HG02610 (cell line): ENCODE data around the gene LCN2.
"Not testable (repeated sequence)": the region's sequence is repeated elsewhere in the genome, so short reads cannot be mapped to it uniquely, and the experiment has no call there.

Experiments used
- ATAC-seq: cut with Tn5 transposase; IDR thresholded peaks from one replicate; pipeline ENCODE4 v1.9.1; 2021; ENCODE audit warnings: mild to moderate bottlenecking, moderate library complexity; ENCODE audit not compliant: unreplicated experiment

LCN2 gene

DNA sequence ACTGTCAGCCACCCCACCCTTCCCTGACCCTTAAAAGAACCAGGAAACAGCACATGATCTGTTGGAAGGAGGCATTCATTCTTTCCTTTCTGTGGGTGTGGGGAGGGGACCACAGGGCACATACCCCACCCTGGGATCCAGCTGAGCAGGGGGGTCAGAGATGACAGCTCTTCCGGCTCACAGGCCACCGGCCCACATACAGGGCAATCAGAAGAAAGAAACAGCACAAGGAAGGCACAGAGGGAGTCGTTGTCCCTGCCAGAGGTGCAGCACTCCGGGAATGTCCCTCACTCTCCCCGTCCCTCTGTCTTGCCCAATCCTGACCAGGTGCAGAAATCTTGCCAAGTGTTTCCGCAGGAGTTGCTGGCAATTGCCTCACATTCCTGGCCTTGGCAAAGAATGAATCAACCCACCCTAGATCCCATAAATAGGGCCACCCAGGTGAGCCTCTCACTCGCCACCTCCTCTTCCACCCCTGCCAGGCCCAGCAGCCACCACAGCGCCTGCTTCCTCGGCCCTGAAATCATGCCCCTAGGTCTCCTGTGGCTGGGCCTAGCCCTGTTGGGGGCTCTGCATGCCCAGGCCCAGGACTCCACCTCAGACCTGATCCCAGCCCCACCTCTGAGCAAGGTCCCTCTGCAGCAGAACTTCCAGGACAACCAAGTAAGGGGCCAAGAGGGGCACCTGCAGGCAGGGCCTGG lies at the start of gene LCN2:
Gene LCN2, plus strand, starts transcription at position 453 of the 701 bp plus-strand sequence. Its CDS starts 73 bp downstream, at position 526.
- no peak for ATAC-seq

DNA sequence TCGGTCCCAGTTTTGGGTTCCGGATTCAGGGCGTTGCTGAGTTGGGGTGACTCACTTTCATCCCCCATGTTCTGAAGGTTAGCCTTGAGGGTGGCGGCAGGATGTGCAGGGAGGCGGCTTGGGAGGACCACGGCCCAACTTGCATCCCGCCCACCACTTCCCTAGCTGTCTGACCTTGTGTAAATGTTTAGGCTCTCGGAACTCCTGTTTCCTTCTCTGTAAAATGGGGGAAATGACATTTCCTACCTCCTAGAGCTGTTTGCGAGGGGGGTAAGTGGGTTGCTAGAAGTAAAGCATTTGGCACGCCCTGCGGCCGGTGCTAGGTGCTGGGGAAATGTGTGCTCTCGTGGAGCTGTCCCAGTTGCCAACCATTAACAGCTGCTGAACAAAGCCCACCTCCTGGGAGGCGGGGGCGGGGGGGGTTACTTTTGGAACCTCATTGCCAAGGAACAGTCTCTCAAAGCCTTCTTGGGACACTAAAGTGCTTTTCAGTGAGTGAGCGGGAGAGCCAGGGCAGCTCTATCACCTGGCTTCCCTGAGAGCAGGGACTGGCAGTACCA lies 49.2 kb upstream of the LCN2 start:
- ATAC-seq = no peak

DNA sequence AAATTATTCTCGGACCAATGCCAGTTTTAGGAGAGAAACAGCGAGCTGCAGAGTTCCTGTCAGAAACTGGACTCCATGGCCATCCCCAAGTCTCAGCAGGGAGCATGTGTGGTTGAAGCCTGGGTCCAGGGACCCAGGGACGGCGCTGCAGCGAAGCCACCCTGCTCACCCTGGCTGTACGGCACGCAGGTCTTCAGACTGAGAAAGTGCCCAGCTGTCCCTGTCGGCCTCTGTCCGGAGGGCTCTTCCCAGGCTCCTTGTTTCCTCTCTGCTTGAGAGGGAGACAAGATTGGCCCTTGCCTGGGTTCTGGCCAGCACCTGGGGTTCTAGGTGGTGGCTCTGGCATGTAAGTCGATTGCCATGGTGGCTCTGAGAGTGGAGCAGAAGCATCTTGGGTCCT lies 48.7 kb upstream of the LCN2 start:
- no peak for ATAC-seq

DNA sequence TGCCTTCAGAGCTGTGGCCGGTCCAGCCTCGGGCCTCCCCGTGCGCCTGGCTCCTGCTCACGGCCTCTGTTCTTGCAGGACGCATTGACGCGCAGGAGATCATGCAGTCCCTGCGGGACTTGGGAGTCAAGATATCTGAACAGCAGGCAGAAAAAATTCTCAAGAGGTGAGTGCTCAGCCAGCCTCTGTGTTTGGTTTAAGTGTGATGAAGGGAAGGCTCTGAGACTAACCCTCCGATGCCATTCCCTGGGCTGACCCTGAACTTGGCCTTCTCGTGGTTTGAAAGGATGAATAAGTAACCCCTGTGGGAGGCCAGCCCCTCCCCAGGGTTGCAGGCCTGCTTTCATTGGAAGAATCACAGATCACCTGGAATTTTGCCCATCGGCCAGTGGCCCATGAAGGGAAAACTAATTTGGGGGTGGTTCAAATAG lies 48.0 kb upstream of the LCN2 start:
- no peak for ATAC-seq

DNA sequence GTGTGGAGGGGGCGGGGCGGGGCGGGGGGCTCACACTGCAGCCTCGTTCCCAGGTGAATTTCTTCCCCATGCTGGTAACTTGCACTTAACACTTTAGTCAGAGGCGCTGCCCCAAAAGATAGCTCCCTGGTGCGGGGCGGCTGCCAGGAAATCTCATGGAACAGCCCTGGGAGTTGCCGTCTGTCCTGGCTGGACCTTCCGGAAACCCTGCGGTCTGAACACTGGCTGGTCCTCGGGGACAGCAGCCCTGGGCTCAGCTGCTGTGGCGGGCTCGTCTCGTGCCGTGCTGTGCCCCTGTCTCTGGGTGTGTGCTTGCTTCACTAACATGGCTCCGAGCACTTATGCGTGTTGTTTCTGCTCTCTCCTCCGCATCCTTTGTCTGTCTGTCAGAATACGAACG lies 47.6 kb upstream of the LCN2 start:
- ATAC-seq = no peak

DNA sequence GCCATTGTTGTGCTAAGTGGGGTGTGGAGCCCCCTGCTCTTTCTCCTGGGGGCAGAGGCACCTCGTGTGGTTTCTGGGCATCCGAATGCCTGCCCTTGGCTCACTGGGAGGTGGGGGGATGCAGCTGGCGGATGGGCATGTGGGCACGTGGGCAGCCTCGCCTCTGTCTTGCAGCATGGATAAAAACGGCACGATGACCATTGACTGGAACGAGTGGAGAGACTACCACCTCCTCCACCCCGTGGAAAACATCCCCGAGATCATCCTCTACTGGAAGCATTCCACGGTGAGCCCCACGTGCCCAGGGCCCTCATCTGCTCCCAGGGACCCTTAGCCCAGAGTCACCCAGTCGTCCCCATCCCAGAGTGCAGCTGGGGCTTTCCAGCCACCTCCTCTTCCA lies 47.1 kb upstream of the LCN2 start:
- no peak for ATAC-seq

DNA sequence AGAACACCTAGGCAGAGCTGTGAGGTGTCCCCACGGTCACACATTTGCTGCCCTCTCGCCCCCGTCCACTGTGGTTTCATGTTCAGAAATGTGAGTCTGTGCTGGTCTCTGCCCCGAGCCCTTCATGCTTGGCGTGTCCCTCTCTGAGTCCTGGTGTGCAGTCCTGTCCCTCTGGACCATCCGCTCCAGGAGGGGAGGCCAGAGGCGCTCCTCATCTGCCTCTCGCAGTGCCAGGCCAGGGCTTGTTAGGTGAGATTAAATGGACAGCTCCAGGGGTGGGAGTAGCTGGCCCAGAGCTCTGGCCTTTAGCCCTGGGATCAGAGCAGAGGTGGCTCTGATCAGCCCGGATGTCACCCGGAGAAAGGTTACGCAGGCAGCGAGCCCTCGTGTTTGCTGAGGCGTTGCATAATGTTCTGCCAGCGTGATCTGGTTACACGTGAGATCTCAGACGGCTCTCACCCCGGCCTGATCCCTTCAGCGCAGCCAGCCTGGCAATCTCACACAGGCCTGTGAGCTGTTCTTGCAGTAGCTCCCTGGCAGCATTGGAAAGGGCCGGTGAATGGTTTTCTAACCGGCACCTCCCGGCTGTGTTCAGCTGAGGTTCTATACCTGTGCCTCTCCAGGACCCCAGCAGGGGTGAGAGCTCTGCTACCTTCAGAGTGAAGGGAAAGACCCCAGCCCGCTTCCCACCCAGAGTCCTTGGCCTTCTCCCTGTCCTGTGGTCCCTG lies 46.2 kb upstream of the LCN2 start:
- no peak for ATAC-seq

DNA sequence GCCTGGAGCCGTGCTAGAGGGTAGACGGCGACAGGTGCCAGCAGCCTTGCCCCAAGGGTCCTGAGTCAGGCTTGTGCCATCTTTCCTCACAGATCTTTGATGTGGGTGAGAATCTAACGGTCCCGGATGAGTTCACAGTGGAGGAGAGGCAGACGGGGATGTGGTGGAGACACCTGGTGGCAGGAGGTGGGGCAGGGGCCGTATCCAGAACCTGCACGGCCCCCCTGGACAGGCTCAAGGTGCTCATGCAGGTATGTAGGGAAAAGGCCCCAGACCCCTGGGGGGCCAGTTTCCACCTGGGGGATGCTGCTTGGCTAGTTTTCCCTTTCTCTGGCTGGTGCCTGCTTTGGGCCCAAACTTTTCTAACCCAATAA lies 45.7 kb upstream of the LCN2 start:
- ATAC-seq = no peak

DNA sequence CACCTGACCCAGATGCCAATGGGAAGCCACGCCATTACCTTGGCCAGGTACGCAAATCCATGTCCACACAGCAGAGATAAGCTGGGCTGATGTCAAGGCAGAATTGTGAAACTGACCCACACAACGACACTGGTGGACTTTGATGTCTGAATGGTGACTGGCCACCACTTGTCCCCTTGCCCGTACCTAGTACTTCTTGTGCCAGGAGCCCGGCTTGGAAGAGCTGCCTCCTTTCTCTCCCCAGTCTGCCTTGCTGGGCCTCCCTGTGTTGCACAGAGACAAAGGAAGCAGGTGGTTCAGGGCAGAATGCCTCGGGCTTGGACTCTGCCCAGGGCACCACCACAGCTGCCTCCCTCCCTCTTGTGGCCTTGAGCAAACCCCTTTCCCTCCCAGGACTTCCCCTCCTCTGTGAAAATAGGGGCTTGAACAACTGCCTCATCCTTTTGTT lies 45.1 kb upstream of the LCN2 start:
- ATAC-seq = no peak

DNA sequence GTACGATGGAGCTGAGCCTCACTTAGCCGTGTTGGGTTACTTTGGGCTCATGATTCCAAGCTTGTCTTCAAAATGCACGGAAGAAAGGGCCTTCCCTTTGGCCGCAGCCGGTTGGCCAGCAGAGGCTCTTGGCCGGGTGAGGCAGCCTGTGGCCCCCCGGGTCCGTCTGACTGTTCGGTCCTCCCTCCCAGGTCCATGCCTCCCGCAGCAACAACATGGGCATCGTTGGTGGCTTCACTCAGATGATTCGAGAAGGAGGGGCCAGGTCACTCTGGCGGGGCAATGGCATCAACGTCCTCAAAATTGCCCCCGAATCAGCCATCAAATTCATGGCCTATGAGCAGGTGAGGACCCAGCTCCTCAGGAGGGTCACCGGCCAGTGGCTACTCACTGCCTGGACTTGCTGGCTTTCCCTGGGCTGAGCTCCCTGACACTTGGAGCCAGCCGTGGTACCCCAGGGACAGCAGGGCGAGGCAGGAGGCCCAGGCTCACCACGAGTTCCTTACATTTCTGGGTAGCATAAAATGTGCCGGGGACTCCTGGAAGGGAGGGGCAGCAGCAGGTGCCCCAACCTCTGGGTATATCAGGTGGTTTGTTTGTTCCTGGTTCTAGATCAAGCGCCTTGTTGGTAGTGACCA lies 43.6 kb upstream of the LCN2 start:
- no peak for ATAC-seq

DNA sequence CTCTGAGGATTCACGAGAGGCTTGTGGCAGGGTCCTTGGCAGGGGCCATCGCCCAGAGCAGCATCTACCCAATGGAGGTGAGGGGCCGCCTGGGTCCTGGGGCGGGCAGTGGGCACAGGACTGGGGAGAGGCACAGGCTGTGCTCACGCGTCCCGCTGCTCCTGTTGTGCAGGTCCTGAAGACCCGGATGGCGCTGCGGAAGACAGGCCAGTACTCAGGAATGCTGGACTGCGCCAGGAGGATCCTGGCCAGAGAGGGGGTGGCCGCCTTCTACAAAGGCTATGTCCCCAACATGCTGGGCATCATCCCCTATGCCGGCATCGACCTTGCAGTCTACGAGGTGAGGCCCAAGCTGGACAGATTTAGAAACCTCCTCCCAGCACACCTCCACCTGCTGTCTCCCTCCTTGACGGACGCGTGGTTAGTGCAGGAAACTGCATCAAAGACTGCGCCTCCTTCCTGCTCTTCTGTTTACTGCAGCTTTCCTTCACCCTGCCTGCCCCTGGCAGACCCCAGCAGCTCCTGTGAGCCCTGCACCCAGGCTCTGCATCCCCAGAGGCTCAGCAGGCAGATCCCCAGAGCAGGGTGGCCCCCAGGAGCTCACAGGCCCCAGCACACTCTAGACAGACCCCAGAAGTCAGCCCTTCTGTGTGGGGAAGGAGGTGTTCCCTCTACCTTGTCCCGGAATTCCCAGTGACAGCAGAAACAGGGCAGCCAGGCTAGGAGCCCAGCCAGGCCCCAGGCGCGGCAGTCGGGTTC lies 42.9 kb upstream of the LCN2 start:
- ATAC-seq = no peak

DNA sequence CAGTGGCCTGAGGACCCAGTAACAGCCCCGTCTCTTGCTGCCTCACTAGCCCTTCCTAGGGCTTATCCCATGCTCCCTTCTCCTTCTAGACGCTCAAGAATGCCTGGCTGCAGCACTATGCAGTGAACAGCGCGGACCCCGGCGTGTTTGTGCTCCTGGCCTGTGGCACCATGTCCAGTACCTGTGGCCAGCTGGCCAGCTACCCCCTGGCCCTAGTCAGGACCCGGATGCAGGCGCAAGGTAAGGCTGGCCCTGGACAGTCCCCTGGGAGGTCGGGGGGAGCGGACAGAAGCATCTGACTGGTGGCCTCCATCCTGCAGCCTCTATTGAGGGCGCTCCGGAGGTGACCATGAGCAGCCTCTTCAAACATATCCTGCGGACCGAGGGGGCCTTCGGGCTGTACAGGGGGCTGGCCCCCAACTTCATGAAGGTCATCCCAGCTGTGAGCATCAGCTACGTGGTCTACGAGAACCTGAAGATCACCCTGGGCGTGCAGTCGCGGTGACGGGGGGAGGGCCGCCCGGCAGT lies 42.2 kb upstream of the LCN2 start:
- no peak for ATAC-seq

DNA sequence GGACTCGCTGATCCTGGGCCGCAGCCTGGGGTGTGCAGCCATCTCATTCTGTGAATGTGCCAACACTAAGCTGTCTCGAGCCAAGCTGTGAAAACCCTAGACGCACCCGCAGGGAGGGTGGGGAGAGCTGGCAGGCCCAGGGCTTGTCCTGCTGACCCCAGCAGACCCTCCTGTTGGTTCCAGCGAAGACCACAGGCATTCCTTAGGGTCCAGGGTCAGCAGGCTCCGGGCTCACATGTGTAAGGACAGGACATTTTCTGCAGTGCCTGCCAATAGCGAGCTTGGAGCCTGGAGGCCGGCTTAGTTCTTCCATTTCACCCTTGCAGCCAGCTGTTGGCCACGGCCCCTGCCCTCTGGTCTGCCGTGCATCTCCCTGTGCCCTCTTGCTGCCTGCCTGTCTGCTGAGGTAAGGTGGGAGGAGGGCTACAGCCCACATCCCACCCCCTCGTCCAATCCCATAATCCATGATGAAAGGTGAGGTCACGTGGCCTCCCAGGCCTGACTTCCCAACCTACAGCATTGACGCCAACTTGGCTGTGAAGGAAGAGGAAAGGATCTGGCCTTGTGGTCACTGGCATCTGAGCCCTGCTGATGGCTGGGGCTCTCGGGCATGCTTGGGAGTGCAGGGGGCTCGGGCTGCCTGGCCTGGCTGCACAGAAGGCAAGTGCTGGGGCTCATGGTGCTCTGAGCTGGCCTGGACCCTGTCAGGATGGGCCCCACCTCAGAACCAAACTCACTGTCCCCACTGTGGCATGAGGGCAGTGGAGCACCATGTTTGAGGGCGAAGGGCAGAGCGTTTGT lies 41.6 kb upstream of the LCN2 start:
- no peak for ATAC-seq

DNA sequence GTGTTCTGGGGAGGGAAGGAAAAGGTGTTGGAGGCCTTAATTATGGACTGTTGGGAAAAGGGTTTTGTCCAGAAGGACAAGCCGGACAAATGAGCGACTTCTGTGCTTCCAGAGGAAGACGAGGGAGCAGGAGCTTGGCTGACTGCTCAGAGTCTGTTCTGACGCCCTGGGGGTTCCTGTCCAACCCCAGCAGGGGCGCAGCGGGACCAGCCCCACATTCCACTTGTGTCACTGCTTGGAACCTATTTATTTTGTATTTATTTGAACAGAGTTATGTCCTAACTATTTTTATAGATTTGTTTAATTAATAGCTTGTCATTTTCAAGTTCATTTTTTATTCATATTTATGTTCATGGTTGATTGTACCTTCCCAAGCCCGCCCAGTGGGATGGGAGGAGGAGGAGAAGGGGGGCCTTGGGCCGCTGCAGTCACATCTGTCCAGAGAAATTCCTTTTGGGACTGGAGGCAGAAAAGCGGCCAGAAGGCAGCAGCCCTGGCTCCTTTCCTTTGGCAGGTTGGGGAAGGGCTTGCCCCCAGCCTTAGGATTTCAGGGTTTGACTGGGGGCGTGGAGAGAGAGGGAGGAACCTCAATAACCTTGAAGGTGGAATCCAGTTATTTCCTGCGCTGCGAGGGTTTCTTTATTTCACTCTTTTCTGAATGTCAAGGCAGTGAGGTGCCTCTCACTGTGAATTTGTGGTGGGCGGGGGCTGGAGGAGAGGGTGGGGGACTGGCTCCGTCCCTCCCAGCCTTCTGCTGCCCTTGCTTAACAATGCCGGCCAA lies 40.8 kb upstream of the LCN2 start:
- ATAC-seq = no peak

DNA sequence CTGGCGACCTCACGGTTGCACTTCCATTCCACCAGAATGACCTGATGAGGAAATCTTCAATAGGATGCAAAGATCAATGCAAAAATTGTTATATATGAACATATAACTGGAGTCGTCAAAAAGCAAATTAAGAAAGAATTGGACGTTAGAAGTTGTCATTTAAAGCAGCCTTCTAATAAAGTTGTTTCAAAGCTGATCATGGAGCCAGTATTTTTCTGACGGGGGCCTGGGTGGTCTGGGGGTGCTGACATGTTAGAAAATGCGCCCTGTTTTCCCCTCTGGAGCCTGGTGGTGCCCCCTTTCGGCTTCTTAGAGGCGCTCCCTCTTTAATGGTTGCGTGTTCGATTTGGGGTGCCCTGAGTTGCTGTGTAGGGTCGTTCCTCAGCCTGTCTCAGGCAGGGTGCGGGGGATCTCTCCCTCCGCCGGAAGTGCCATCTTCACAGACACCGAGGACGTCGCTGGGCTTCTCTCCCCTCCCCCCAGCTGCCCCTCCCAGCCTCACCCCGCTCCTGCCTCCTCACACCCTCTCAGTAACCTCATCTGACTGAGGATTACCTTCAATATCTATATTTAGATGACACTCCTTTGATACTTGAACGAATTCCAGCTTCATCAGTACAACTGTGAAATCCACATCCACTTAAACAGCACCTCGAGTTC lies 40.1 kb upstream of the LCN2 start:
- no peak for ATAC-seq

DNA sequence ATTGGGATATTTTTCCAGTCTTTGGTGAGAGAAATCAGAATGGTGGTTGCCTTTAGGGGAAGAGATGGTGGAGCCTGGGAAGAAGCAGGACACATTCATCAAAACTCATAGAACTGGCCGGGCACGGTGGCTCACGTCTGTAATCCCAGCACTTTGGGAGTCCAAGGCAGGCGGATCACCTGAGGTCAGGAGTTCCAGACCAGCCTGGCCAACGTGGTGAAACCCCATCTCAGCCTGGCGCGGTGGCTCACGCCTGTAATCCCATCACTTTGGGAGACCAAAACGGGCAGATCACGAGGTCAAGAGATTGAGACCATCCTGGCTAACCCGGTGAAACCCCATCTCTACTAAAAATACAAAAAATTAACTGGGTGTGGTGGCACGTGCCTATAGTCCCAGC lies 37.5 kb upstream of the LCN2 start:
- ATAC-seq = not testable (repeated sequence)

DNA sequence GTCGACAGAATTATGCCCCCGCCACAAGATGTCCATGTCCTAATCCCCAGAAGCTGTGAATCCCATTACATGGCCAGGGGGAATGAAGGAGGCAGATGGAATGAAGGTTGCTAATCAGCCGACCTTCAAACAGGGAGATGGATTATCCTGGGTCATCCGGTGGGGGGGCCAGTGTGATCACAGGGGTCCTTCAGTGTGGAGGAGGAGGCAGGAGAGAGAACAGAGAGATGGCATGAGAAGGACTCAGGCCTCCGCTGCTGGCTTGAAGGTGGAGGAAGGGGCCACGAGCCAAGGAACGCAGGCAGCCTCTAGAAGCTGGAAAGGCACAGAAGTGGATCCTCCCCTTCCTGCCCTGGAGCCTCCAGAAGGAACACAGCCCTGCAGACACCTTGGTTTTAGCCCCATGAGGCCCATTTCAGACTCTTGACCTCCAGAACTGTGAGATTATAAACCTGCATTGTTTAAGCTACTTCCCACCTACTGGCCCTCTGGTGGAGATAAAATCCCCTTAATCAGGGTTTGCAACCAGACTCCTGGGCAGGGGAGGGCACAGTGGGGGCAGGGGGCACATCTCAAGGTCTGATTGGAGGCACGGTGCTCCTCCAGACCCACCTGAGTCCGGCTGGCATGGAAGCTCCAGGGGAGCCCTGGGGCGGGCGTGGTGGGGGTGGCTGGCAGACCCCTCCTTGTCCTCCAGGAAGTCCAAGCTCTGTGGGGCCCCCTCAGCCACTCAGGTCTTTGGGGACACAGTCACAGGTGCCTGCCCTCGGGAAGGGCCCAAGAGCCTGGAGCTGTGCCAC lies 35.5 kb upstream of the LCN2 start:
- ATAC-seq = no peak
